CD14-positive monocyte (primary cell): ENCODE results near the gene ZNF436. TPM values are rescaled to one million over a fixed set of nuclear protein-coding genes. Genes with fewer than 3 reads are reported as not detected.

ENCODE experiments used
- polyA plus RNA-seq, 3 donors: library from polyadenylated mRNA; depleted of rRNA in 1 of 3; unstranded in 2 of 3; stranded (reverse) in 1 of 3; fragments of 300-500 nt in 2 of 3; fragments of >200 nt in 1 of 3; fragmentation: Illumina TruSeq in 2 of 3; gene quantifications; 1 replicate in 2 of 3; 2 replicates in 1 of 3; pipeline ENCODE4 v1.2.3, GENCODE V29; 2012 to 2021

Gene ZNF436
- polyA plus RNA-seq, 3 donors = 1.4 to 2.4 (median 2.0) TPM

Other genes starting within 250 kb of the ZNF436 start
- 1 to 10 TPM; 4.4 to 8.7 (median 5.8) TPM for gene LUZP1, start 201.0 kb downstream of the ZNF436 start, polyA plus RNA-seq
- gene HTR1D, start 152.3 kb downstream of the ZNF436 start, polyA plus RNA-seq = not detected
- gene HNRNPR, start 25.6 kb downstream of the ZNF436 start, polyA plus RNA-seq = 100 to 1,000 TPM in 1 of 3 donors, 10 to 100 TPM in 2; 58.5 to 112 (median 82.9) TPM
- under 1 TPM in 2 of 3 donors, not detected in 1; 0.26 to 0.52 TPM for gene TCEA3, start 54.9 kb upstream of the ZNF436 start, polyA plus RNA-seq
- 1 to 10 TPM in 1 of 3 donors, under 1 TPM in 1, not detected in 1; 0.27 to 1.1 TPM for gene ASAP3, start 114.3 kb upstream of the ZNF436 start, polyA plus RNA-seq
- 1 to 10 TPM in 2 of 3 donors, under 1 TPM in 1; 0.24 to 4.7 (median 1.8) TPM for gene E2F2, start 161.4 kb upstream of the ZNF436 start, polyA plus RNA-seq
- gene ID3, start 189.7 kb upstream of the ZNF436 start, polyA plus RNA-seq = 10 to 100 TPM in 1 of 3 donors, 1 to 10 TPM in 2; 1.1 to 31.1 (median 2.5) TPM